Vagina (tissue), 2 donors: ENCODE measurements around the gene SLC12A3. TPM values are rescaled to one million over a fixed set of nuclear protein-coding genes. Genes with fewer than 3 reads are reported as not detected.

Experiments used
- DNase-seq, 2 donors: peaks; one replicate each; pipeline ENCODE4 v3.0.0-alpha.2; 2017; ENCODE audit errors: extremely low spot score in 2 of 2
- H3K27ac ChIP-seq: fragments of 200-600 bp; sonication (generic); one replicate; pipeline ENCODE4 v1.5.1; 2019
- H3K27me3 ChIP-seq: fragments of 200-600 bp; sonication (generic); one replicate; pipeline ENCODE4 v1.5.1; 2019
- H3K36me3 ChIP-seq, 2 donors: fragments of 200-600 bp; sonication (generic); one replicate each; pipeline ENCODE4 v1.5.1; 2017 to 2019
- H3K4me1 ChIP-seq: fragments of 200-600 bp; sonication (generic); one replicate; pipeline ENCODE4 v1.5.1; 2019
- H3K4me3 ChIP-seq, 2 donors: fragments of 200-600 bp; sonication (generic); 1 replicate in 1 of 2; 2 replicates in 1 of 2; pipeline ENCODE4 v1.5.1; 2016 to 2019
- H3K9me3 ChIP-seq: fragments of 200-600 bp; sonication (generic); one replicate; pipeline ENCODE4 v1.5.1; 2019
- POLR2A ChIP-seq, 2 donors: fragments of 450-650 bp; IDR thresholded peaks; one replicate each; pipeline ENCODE4 v1.6.1; 2017; ENCODE audit warnings: antibody characterized with exemption in 2 of 2, mild to moderate bottlenecking in 2 of 2, moderate library complexity in 2 of 2
- POLR2AphosphoS5 ChIP-seq, 2 donors: sonication (generic); formaldehyde crosslinking; IDR thresholded peaks; one replicate each; pipeline ENCODE4 v1.9.0; 2017; ENCODE audit warnings: antibody characterized with exemption in 2 of 2, mild to moderate bottlenecking in 2 of 2, low read depth in 1 of 2; ENCODE audit not compliant: insufficient read depth in 1 of 2
- intact Hi-C: fragments of 100-400 bp; cut with DNase I; formaldehyde crosslinking; loops from one replicate; pipeline ENCODE4 v1.15.1; 2023
- total RNA-seq: library from RNA; depleted of rRNA; stranded (reverse); fragments of >200 nt; gene quantifications from one replicate; pipeline ENCODE4 v1.2.3, GENCODE V29; 2016
- TF ChIP-seq, protein P1 (sequence below), 3 experiments: fragments of 450-650 bp in 2 of 3; fragments of 200-600 bp in 1 of 3; sonication (generic) in 1 of 3; IDR thresholded peaks; one replicate each; pipeline ENCODE4 v1.5.1; 2017 to 2019; ENCODE audit warnings: antibody characterized with exemption in 3 of 3, mild to moderate bottlenecking in 2 of 3, moderate library complexity in 2 of 3

Gene SLC12A3
- total RNA-seq, 1 donor from 2014 or later: not detected

DNA sequence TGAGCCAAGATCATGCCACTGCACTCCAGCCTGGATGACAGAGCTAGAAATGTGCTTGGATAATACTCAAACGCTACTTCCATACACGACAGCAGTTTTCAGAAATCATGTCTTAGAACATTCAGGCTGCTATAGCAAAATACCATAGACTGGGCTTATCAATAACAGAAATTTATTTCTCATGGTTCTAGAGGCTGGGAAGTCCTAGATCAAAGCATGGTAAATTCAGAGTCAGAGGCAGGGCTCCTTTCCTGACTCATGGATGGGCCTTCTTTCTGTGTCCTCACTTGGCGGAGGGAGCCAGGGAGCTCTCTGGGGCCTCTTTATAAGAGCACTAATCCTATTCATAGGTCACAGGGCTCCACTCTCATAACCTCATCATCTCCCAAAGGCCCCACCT, 42.4 kb downstream of the SLC12A3 start:
- peaks cover 5% of the 10 kb centered on the region for H3K4me1 ChIP-seq
- H3K9me3 ChIP-seq: no peaks in the 10 kb centered on the region
- no peak for DNase-seq
- TF ChIP-seq, protein P1, sequence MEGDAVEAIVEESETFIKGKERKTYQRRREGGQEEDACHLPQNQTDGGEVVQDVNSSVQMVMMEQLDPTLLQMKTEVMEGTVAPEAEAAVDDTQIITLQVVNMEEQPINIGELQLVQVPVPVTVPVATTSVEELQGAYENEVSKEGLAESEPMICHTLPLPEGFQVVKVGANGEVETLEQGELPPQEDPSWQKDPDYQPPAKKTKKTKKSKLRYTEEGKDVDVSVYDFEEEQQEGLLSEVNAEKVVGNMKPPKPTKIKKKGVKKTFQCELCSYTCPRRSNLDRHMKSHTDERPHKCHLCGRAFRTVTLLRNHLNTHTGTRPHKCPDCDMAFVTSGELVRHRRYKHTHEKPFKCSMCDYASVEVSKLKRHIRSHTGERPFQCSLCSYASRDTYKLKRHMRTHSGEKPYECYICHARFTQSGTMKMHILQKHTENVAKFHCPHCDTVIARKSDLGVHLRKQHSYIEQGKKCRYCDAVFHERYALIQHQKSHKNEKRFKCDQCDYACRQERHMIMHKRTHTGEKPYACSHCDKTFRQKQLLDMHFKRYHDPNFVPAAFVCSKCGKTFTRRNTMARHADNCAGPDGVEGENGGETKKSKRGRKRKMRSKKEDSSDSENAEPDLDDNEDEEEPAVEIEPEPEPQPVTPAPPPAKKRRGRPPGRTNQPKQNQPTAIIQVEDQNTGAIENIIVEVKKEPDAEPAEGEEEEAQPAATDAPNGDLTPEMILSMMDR (IDR thresholded peaks at IDR 0.05): no peak
- TF ChIP-seq POLR2A (IDR thresholded peaks at IDR 0.05) (no peak), POLR2AphosphoS5 (IDR thresholded peaks at IDR 0.05; ENCODE audit: insufficient read depth in 1 of 2, low read depth in 1 of 2) (no peak)
- H3K4me3 ChIP-seq: no peak overlapping the region
- H3K27ac ChIP-seq: no peak overlapping the region
- intact Hi-C loops: no loop called here
- no peaks in the 10 kb centered on the region for H3K27me3 ChIP-seq
- H3K36me3 ChIP-seq: no peaks in the 10 kb centered on the region

DNA sequence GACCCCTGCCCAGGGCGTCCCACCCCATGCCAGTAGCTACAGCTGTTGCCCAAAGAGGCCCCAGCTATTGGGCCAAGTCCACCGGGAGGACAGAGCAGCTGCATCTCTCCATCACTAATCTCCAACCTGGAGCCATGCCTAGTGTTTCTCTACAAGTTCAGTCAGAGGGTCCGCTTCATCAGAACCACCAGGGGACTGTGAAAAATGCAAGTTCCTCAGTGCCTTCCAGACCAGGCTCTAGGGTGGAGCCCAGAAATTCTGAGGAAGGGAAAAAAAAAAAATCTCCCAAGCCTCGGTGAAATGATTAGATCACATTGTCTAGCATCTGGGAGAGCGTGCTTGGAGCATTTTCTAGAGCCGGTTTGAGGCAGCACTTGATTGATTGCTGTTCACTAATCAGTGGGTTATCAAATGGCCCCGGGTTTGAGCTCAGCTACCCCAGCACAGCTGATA, 44.5 kb downstream of the SLC12A3 start:
- intact Hi-C loops: no loop called here
- no peaks in the 10 kb centered on the region for H3K36me3 ChIP-seq
- H3K27ac ChIP-seq: no peak overlapping the region
- H3K4me3 ChIP-seq: no peak overlapping the region
- no peak for TF ChIP-seq POLR2A (IDR thresholded peaks at IDR 0.05)
- TF ChIP-seq POLR2AphosphoS5 (IDR thresholded peaks at IDR 0.05; ENCODE audit: insufficient read depth in 1 of 2, low read depth in 1 of 2): no peak
- TF ChIP-seq, protein P1 (IDR thresholded peaks at IDR 0.05): no peak
- H3K4me1 ChIP-seq: peaks cover 21% of the 10 kb centered on the region
- DNase-seq: no peak
- no peaks in the 10 kb centered on the region for H3K27me3 ChIP-seq
- no peaks in the 10 kb centered on the region for H3K9me3 ChIP-seq

DNA sequence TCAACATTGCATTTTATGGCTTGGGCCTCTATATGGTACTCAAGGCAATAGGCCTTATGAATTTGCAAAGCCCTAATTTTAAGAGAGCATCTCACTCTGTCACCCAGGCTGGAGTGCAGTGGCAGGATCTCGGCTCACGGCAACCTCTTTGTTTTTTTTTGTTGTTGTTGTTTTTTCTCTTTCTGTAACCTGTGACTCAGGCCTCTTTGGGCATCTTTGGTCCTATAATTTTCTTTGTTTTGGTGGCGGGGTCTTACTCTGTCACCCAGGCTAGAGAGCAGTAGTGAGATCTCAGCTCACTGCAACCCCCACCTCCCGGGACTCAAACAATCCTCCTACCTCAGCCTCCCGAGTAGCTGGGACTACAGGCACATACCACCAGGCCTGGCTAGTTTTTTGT, 45.1 kb downstream of the SLC12A3 start:
- no peaks in the 10 kb centered on the region for H3K9me3 ChIP-seq
- no peak overlapping the region for H3K4me3 ChIP-seq
- H3K27me3 ChIP-seq: no peaks in the 10 kb centered on the region
- intact Hi-C loops: no loop called here
- no peak for TF ChIP-seq POLR2AphosphoS5 (IDR thresholded peaks at IDR 0.05; ENCODE audit: insufficient read depth in 1 of 2, low read depth in 1 of 2)
- TF ChIP-seq POLR2A (IDR thresholded peaks at IDR 0.05): no peak
- TF ChIP-seq, protein P1 (IDR thresholded peaks at IDR 0.05): no peak
- H3K27ac ChIP-seq: no peak overlapping the region
- peaks cover 21% of the 10 kb centered on the region for H3K4me1 ChIP-seq
- H3K36me3 ChIP-seq: no peaks in the 10 kb centered on the region
- DNase-seq: no peak

DNA sequence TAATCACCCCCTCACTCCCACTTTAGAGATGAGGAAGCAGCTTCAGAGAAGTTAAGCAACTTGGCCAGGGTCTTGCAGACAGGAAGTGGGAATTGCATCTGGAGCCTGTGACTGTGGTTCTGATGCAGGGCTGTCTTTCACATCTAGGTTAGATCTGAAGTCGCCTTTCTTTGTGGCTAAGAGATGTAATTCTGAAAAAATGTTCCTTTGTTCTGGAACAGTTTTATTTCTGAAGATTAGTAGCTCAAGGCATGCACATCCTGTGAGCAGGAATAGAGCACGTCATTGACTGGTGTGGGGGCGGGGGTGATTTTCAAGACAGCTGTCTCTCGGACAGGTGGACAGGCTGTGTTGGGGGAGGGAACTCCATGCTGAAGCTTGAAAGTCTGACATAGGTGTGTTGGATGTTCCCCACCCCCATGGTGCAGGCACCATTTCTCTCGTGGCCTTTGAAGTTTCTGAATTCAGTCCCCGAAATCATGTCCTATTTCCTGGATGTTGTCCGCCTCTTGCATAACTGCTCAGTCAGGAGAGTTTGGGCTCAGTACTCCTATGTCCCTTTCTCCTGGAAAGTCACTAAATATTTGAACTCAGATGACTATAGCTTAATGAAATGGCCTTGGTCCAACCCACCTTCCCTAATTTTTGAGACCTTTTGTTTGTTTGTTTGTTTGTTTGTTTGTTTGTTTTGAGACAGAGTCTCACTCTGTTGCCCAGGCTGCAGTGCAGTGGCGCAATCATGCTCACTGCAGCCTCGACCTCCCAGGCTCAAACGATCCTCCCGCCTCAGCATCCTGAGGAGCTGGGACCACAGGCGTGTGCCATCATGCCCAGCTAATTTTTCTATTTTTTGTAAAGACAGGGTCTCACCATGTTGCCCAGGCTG, 45.9 kb downstream of the SLC12A3 start:
- Histone ChIP-seq H3K27me3 (no peaks in the 10 kb centered on the region), H3K9me3 (no peaks in the 10 kb centered on the region), H3K4me1 (peaks cover 22% of the 10 kb centered on the region), H3K36me3 (no peaks in the 10 kb centered on the region), H3K4me3 (no peak overlapping the region), H3K27ac (no peak overlapping the region)
- intact Hi-C loops: no loop called here
- TF ChIP-seq POLR2AphosphoS5 (IDR thresholded peaks at IDR 0.05; ENCODE audit: insufficient read depth in 1 of 2, low read depth in 1 of 2) (no peak), POLR2A (IDR thresholded peaks at IDR 0.05) (no peak)
- TF ChIP-seq, protein P1 (IDR thresholded peaks at IDR 0.05): no peak
- no peak for DNase-seq
